GM12874 (cell line): ENCODE results near the gene ZNF853.

Experiments
- CTCF ChIP-seq: IDR thresholded peaks from 2 replicates; pipeline ENCODE4 v1.5.1; 2011; ENCODE audit warnings: low read depth, mild to moderate bottlenecking, control low read depth, low read length, moderate library complexity; ENCODE audit not compliant: insufficient read depth

The ZNF853 gene

DNA sequence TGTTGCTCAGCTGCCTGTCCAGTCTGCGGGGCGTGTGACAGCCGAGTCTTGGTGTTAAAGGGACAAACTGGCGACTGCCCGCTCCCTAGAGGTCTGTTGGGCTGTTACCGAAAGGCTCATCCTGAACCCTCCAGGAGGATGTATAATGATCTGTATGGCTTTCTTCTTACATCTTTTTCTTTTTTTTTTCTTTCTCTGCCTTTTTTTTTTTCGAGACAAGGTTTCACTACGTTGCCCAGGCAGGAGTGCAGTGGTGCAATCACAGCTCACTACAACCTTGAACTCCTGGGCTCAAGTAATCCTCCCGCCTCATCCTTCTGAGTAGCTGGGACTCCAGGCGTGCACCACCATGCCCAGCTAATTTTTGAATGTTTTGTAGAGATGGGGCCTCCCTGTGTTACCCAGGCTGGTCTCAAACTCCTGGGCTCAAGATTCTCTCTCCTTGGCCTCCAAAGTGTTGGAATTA, 24.7 kb upstream of the ZNF853 start:
- TF ChIP-seq CTCF = no peak

GRCh38 chr7:6600093-6600492, 15.3 kb upstream of the ZNF853 start:
- TF ChIP-seq CTCF = no peak

- TF ChIP-seq CTCF = no peak
Observed at GRCh38 chr7:6604458-6604857, 11.0 kb upstream of the ZNF853 start.

GRCh38 chr7:6606866-6607583, 8.4 kb upstream of the ZNF853 start:
- no peak for TF ChIP-seq CTCF

- no peak for TF ChIP-seq CTCF
Observed at GRCh38 chr7:6607651-6608051, 7.8 kb upstream of the ZNF853 start.

DNA sequence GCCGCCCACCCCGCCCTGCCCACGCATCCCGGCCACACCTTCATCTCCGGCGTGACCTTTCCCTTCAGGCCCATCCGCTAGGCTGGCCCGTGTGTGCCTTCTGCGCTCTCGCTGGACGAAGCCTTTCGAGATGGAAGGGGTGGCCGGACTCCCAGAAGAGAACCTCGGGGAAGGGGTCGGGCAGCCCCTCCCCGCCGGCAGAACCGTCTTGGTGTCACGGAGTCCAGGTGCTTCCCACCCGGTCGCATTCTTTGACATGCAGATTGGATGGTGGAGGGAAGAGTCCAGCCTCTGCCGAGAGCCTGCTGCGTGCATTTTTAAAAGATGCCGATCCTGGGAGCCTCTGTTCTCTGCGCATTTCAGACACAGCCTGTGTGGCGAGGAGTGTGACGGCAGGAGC, 7.3 kb upstream of the ZNF853 start:
- TF ChIP-seq CTCF = no peak

DNA sequence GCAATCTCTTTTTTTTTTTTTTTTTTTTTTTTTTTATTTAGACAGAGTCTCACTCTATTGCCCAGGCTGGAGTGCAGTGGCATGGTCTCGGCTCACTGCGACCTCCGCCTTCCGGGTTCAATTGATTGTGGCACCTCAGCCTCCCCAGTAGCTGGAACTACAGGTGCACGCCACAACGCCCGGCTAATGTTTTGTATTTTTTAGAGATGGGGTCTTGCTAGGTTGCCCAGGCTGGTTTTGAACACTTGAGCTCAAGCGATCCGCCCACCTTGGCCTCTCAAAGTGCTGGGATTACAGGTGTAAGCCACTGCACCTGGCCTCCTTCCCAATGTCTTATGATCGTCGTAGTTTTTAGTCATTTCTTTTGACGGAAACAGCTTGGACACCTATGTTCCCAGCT, 6.6 kb upstream of the ZNF853 start:
- TF ChIP-seq CTCF = no peak
